Body of pancreas (tissue), 4 donors: ENCODE data around the gene HOXC12. TPM values are rescaled to one million over a fixed set of nuclear protein-coding genes. Genes with fewer than 3 reads are reported as not detected.

Source experiments
- ATAC-seq: fragments of 150-250 bp; one replicate; pipeline ENCODE4 v1.9.1; 2016
- DNase-seq, 4 donors: peaks; one replicate each; pipeline ENCODE4 v3.0.0-alpha.2; 2019
- H3K27ac ChIP-seq, 4 donors: fragments of 200-600 bp; sonication (generic); 1 replicate in 3 of 4; 2 replicates in 1 of 4; pipeline versions ENCODE4 v1.5.1 to v1.6.1; 2016 to 2019; ENCODE audit warnings: mild to moderate bottlenecking in 1 of 4, mixed read lengths in 1 of 4, moderate library complexity in 1 of 4
- H3K27me3 ChIP-seq, 2 donors: fragments of 200-600 bp; sonication (generic); one replicate each; pipeline ENCODE4 v1.6.0; 2016; ENCODE audit warnings: mild to moderate bottlenecking in 1 of 2
- H3K36me3 ChIP-seq, 2 donors: fragments of 200-600 bp; sonication (generic); replicated peaks in 1 of 2; 2 replicates each; pipeline ENCODE4 v1.5.1; 2016; ENCODE audit warnings: low read depth in 2 of 2; ENCODE audit not compliant: insufficient read depth in 1 of 2
- H3K4me1 ChIP-seq: fragments of 200-600 bp; sonication (generic); one replicate; pipeline ENCODE4 v1.6.0; 2016
- H3K4me3 ChIP-seq, 2 donors: fragments of 200-600 bp; sonication (generic); 1 replicate in 1 of 2; 2 replicates in 1 of 2; pipeline ENCODE4 v1.5.1; 2016 to 2019
- H3K9me3 ChIP-seq, 3 donors: fragments of 200-600 bp; sonication (generic); 1 replicate in 2 of 3; 2 replicates in 1 of 3; pipeline ENCODE4 v1.5.1; 2016
- POLR2A ChIP-seq, 3 donors: fragments of 450-650 bp; IDR thresholded peaks; one replicate each; pipeline ENCODE4 v1.6.1; 2016; ENCODE audit warnings: antibody characterized with exemption in 3 of 3, mild to moderate bottlenecking in 2 of 3
- WGBS, 2 donors: methylation state at CpG; one replicate each; pipeline ENCODE4 v1.1.5; 2017; 5-methylcytosine and 5-hydroxymethylcytosine counted together
- intact Hi-C: fragments of 100-400 bp; cut with DNase I; formaldehyde crosslinking; loops from one replicate; pipeline ENCODE4 v1.15.1; 2023
- total RNA-seq, 2 donors: library from RNA; depleted of rRNA; stranded (reverse); fragments of >200 nt; gene quantifications; one replicate each; pipeline ENCODE4 v1.1.0, GENCODE V29; 2016
- TF ChIP-seq, protein P1 (sequence below), 7 experiments: fragments of 450-650 bp in 4 of 7; fragments of 200-600 bp in 3 of 7; sonication (generic) in 3 of 7; IDR thresholded peaks; one replicate each; pipeline ENCODE4 v1.5.1; 2016 to 2019; ENCODE audit warnings: antibody characterized with exemption in 7 of 7

HOXC12 gene
- total RNA-seq, 2 donors from 2014 or later, result not detected

- DNase-seq (no peak), ATAC-seq (no peak)
- Histone ChIP-seq H3K4me3 (no peak overlapping the region), H3K27me3 (peaks cover 3 to 68% of the 10 kb centered on the region in 2 donors), H3K27ac (no peak overlapping the region), H3K9me3 (no peaks in the 10 kb centered on the region), H3K36me3 (no peaks in the 10 kb centered on the region), H3K4me1 (peaks cover 22% of the 10 kb centered on the region)
- intact Hi-C loops, result no loop called here
- TF ChIP-seq, protein P1, sequence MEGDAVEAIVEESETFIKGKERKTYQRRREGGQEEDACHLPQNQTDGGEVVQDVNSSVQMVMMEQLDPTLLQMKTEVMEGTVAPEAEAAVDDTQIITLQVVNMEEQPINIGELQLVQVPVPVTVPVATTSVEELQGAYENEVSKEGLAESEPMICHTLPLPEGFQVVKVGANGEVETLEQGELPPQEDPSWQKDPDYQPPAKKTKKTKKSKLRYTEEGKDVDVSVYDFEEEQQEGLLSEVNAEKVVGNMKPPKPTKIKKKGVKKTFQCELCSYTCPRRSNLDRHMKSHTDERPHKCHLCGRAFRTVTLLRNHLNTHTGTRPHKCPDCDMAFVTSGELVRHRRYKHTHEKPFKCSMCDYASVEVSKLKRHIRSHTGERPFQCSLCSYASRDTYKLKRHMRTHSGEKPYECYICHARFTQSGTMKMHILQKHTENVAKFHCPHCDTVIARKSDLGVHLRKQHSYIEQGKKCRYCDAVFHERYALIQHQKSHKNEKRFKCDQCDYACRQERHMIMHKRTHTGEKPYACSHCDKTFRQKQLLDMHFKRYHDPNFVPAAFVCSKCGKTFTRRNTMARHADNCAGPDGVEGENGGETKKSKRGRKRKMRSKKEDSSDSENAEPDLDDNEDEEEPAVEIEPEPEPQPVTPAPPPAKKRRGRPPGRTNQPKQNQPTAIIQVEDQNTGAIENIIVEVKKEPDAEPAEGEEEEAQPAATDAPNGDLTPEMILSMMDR (IDR thresholded peaks at IDR 0.05), result no peak
- TF ChIP-seq POLR2A (IDR thresholded peaks at IDR 0.05), result no peak
- WGBS, 2 donors, result 17 to 21% methylated on average over 21 of the region's 21 CpGs
These were observed 21.6 kb downstream of the HOXC12 start for GRCh38 chr12:53976172-53976822.

GRCh38 chr12:53976823-53977595 lies 22.3 kb downstream of the HOXC12 start:
- DNase-seq, result no peak
- no peak overlapping the region for H3K4me3 ChIP-seq
- H3K36me3 ChIP-seq, result no peaks in the 10 kb centered on the region
- H3K27me3 ChIP-seq, result peaks cover 3 to 67% of the 10 kb centered on the region in 2 donors
- no peak overlapping the region for H3K27ac ChIP-seq
- ATAC-seq, result no peak
- WGBS, 2 donors, result 8 to 12% methylated on average over 9 of the region's 9 CpGs
- TF ChIP-seq POLR2A (IDR thresholded peaks at IDR 0.05), result no peak
- TF ChIP-seq, protein P1 (IDR thresholded peaks at IDR 0.05), result no peak
- no peaks in the 10 kb centered on the region for H3K9me3 ChIP-seq
- peaks cover 22% of the 10 kb centered on the region for H3K4me1 ChIP-seq
- intact Hi-C loops, result no loop called here

GRCh38 chr12:53977596-53978445 lies 23.1 kb downstream of the HOXC12 start:
- ATAC-seq (no peak), DNase-seq (no peak)
- peaks cover 3 to 69% of the 10 kb centered on the region in 2 donors for H3K27me3 ChIP-seq
- TF ChIP-seq POLR2A (IDR thresholded peaks at IDR 0.05), result no peak
- TF ChIP-seq, protein P1 (IDR thresholded peaks at IDR 0.05), result no peak
- H3K9me3 ChIP-seq, result no peaks in the 10 kb centered on the region
- intact Hi-C loops, result no loop called here
- peaks cover 22% of the 10 kb centered on the region for H3K4me1 ChIP-seq
- H3K36me3 ChIP-seq, result no peaks in the 10 kb centered on the region
- WGBS, 2 donors, result 3 to 7% methylated on average over 11 of the region's 11 CpGs
- H3K4me3 ChIP-seq, result no peak overlapping the region
- no peak overlapping the region for H3K27ac ChIP-seq

- intact Hi-C loops, result no loop called here
- Histone ChIP-seq H3K9me3 (no peaks in the 10 kb centered on the region), H3K27me3 (peaks cover 0 to 69% of the 10 kb centered on the region in 2 donors), H3K4me1 (peaks cover 18% of the 10 kb centered on the region), H3K4me3 (no peak overlapping the region), H3K36me3 (no peaks in the 10 kb centered on the region), H3K27ac (no peak overlapping the region)
- DNase-seq (no peak), ATAC-seq (no peak)
- no peak for TF ChIP-seq POLR2A (IDR thresholded peaks at IDR 0.05)
- TF ChIP-seq, protein P1 (IDR thresholded peaks at IDR 0.05), result no peak
- 7 to 11% methylated on average over 15 of the region's 15 CpGs for WGBS, 2 donors
These were observed 24.0 kb downstream of the HOXC12 start for GRCh38 chr12:53978477-53979356.
